Transverse colon (tissue), 4 donors: Measurements from ENCODE around the gene PSMC2. TPM values are rescaled to one million over a fixed set of nuclear protein-coding genes. Genes with fewer than 3 reads are reported as not detected.

Experiments
- DNase-seq: peaks from one replicate; pipeline ENCODE4 v3.0.0-alpha.2; 2019
- H3K27ac ChIP-seq, 4 donors: fragments of 200-600 bp; sonication (generic); 2 replicates each; pipeline ENCODE4 v1.5.1; 2016 to 2018; ENCODE audit warnings: inconsistent platforms in 4 of 4
- H3K27me3 ChIP-seq: fragments of 200-600 bp; sonication (generic); 2 replicates; pipeline ENCODE4 v1.5.1; 2017; ENCODE audit warnings: inconsistent platforms
- H3K36me3 ChIP-seq, 4 donors: fragments of 200-600 bp; sonication (generic); 2 replicates each; pipeline ENCODE4 v1.5.1; 2017 to 2019; ENCODE audit warnings: inconsistent platforms in 4 of 4
- H3K4me1 ChIP-seq, 4 donors: fragments of 200-600 bp; sonication (generic); 2 replicates each; pipeline ENCODE4 v1.5.1; 2017 to 2020; ENCODE audit warnings: inconsistent platforms in 4 of 4
- H3K4me3 ChIP-seq, 4 donors: fragments of 200-600 bp; sonication (generic); 1 replicate in 1 of 4; 2 replicates in 3 of 4; pipeline versions ENCODE4 v1.5.1 to v1.6.1; 2017 to 2019; ENCODE audit warnings: inconsistent platforms in 4 of 4
- H3K9me3 ChIP-seq, 2 donors: fragments of 200-600 bp; sonication (generic); 2 replicates each; pipeline ENCODE4 v1.5.1; 2017 to 2019; ENCODE audit warnings: inconsistent platforms in 2 of 2
- EP300 ChIP-seq: sonication (generic); formaldehyde crosslinking; IDR thresholded peaks from one replicate; pipeline ENCODE4 v1.6.1; 2017; ENCODE audit warnings: antibody characterized with exemption, low read depth
- POLR2A ChIP-seq: fragments of 450-650 bp; IDR thresholded peaks from one replicate; pipeline ENCODE4 v1.6.1; 2016; ENCODE audit warnings: antibody characterized with exemption, mild to moderate bottlenecking, moderate library complexity
- POLR2AphosphoS5 ChIP-seq, 3 donors: sonication (generic); formaldehyde crosslinking; IDR thresholded peaks; one replicate each; pipeline ENCODE4 v1.6.1; 2016; ENCODE audit warnings: antibody characterized with exemption in 3 of 3
- WGBS, 2 donors: methylation state at CpG; one replicate each; pipeline ENCODE4 v1.1.5; 2018; ENCODE audit warnings: low coverage in 1 of 2; 5-methylcytosine and 5-hydroxymethylcytosine counted together
- in situ Hi-C, 4 donors: fragments of 200-750 bp; cut with MboI; loops; one replicate each; pipeline versions ENCODE4 v1.15.0 to v1.15.1; 2017; ENCODE audit warnings: low sequenced_read_pairs in 3 of 4, low pct_ligation_motif_present in 1 of 4, low pct_unique_long_range_greater_than_20kb in 1 of 4
- intact Hi-C: fragments of 100-400 bp; cut with DNase I; formaldehyde crosslinking; loops from one replicate; pipeline ENCODE4 v1.15.1; 2023; ENCODE audit warnings: low total_unique reads
- total RNA-seq, 4 donors: library from RNA; depleted of rRNA; stranded (reverse); fragments of >200 nt; gene quantifications; one replicate each; pipeline ENCODE4 v1.1.0, GENCODE V29; 2016
- TF ChIP-seq, protein P1 (sequence below), 5 experiments: fragments of 200-600 bp in 3 of 5; fragments of 450-650 bp in 2 of 5; sonication (generic) in 3 of 5; IDR thresholded peaks; 1 replicate in 2 of 5; 2 replicates in 3 of 5; pipeline ENCODE4 v1.5.1; 2016 to 2017; ENCODE audit warnings: antibody characterized with exemption in 5 of 5, inconsistent platforms in 3 of 5, mild to moderate bottlenecking in 2 of 5, moderate library complexity in 1 of 5

The PSMC2 gene
- total RNA-seq, 4 donors from 2014 or later, result 5.2 to 88.6 (median 55.7) TPM

DNA sequence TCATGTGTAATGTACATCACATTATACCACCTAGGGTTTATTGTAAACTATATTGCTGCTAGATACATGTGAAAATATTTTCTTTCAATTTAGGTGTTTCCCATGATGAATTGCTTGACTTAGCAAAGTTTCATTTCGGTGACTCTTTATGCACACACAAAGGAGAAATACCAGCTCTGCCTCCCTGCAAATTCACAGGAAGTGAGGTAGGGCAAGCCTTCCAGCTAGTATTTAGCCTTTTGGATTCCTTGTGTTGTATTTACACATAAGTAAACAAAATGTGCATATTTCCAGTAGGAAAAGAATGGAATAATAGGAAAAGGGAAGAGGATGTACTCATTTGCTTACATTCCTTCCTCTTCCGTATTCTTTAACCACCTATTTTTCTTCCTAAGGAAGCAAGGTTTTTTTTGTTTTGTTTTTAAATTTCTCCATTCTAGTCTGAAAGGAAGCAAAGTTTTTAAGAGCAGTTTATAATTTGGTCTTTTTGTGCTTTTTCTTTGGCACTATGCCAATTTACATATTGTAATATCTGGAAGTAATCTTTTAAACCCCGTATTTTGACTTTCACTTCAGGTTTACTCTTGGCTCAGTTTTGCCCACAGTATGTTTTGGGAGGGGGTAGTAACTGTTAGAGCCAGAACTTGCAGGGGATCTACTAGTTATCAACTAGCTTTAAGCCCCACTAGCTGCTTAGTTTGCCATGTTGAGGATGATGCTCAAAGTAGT, 39.8 kb upstream of the PSMC2 start:
- WGBS, 2 donors, result 59 to 72% methylated on average over 3 of the region's 3 CpGs
- Histone ChIP-seq H3K27ac (no peak overlapping the region), H3K4me3 (no peak overlapping the region), H3K9me3 (no peaks in the 10 kb centered on the region), H3K36me3 (peaks cover 0 to 90% (median 43%) of the 10 kb centered on the region in 4 donors), H3K27me3 (no peaks in the 10 kb centered on the region), H3K4me1 (no peaks in the 10 kb centered on the region)
- intact Hi-C loops, result no loop called here
- no peak for TF ChIP-seq POLR2A
- TF ChIP-seq, protein P1, sequence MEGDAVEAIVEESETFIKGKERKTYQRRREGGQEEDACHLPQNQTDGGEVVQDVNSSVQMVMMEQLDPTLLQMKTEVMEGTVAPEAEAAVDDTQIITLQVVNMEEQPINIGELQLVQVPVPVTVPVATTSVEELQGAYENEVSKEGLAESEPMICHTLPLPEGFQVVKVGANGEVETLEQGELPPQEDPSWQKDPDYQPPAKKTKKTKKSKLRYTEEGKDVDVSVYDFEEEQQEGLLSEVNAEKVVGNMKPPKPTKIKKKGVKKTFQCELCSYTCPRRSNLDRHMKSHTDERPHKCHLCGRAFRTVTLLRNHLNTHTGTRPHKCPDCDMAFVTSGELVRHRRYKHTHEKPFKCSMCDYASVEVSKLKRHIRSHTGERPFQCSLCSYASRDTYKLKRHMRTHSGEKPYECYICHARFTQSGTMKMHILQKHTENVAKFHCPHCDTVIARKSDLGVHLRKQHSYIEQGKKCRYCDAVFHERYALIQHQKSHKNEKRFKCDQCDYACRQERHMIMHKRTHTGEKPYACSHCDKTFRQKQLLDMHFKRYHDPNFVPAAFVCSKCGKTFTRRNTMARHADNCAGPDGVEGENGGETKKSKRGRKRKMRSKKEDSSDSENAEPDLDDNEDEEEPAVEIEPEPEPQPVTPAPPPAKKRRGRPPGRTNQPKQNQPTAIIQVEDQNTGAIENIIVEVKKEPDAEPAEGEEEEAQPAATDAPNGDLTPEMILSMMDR (IDR thresholded peaks at IDR 0.05), result no peak
- no peak for TF ChIP-seq POLR2AphosphoS5 (IDR thresholded peaks at IDR 0.05)
- TF ChIP-seq EP300, result no peak
- in situ Hi-C loops, result no loop called here
- no peak for DNase-seq

DNA sequence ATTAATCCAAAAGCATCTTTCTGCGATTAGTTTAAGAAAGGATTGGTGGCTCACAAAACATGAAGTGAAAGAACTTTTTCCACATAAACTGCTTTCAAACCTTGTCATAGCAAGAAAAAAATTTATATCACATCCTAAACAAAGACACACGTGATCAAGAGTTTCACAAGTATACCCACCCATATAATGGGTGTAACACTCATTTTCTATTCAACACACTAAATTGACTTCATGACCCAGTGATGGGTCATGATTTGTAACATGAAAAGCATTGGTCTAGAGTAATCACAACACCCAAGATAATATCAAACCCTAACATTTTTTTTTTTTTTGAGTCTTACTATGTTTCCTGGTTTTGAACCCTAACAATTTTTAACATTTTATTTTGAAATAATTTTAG, 32.6 kb upstream of the PSMC2 start:
- intact Hi-C loops (no loop called here), in situ Hi-C loops (no loop called here)
- no peak overlapping the region for H3K27ac ChIP-seq
- no peak overlapping the region for H3K4me3 ChIP-seq
- H3K4me1 ChIP-seq, result no peaks in the 10 kb centered on the region
- peaks cover 0 to 99% (median 42%) of the 10 kb centered on the region in 4 donors for H3K36me3 ChIP-seq
- 68 to 81% methylated on average over 2 of the region's 2 CpGs for WGBS, 2 donors
- no peaks in the 10 kb centered on the region for H3K9me3 ChIP-seq
- TF ChIP-seq, protein P1 (IDR thresholded peaks at IDR 0.05), result no peak
- TF ChIP-seq POLR2A, result no peak
- TF ChIP-seq EP300, result no peak
- no peak for TF ChIP-seq POLR2AphosphoS5 (IDR thresholded peaks at IDR 0.05)
- no peak for DNase-seq
- no peaks in the 10 kb centered on the region for H3K27me3 ChIP-seq

DNA sequence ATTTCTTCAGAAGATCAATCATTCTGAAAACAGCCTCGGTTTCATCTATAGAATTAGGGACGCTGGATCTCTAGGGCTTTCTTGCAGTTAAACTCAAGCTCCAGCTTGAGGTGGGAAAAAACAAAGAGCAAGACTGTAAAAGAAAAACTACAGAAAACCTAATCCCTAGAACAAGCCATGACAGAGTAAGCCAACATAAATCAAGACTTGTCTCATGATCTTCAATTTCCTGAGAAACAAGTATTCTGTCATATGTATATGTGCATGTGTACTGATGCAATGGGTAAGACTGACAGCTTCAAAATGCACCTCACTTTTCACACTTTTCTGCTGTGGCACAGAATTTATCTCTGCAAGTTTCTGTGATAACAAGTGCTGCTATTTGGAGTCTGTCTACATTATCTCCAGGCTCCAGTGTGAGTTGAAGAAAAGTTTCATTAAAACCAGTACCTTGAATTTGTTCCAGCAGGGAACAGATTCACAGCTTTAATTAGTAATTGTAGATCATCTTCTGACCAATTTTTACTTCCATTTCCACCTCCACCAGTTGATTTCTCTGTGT, 31.0 kb upstream of the PSMC2 start:
- no peak overlapping the region for H3K27ac ChIP-seq
- H3K4me1 ChIP-seq, result no peaks in the 10 kb centered on the region
- peaks cover 0 to 98% (median 40%) of the 10 kb centered on the region in 4 donors for H3K36me3 ChIP-seq
- 86 to 89% methylated on average over 2 of the region's 2 CpGs for WGBS, 2 donors
- no peak overlapping the region for H3K4me3 ChIP-seq
- DNase-seq, result no peak
- TF ChIP-seq POLR2A (no peak), EP300 (no peak), POLR2AphosphoS5 (IDR thresholded peaks at IDR 0.05) (no peak)
- TF ChIP-seq, protein P1 (IDR thresholded peaks at IDR 0.05), result no peak
- H3K27me3 ChIP-seq, result no peaks in the 10 kb centered on the region
- in situ Hi-C loops, result no loop called here
- no peaks in the 10 kb centered on the region for H3K9me3 ChIP-seq
- intact Hi-C loops, result no loop called here

DNA sequence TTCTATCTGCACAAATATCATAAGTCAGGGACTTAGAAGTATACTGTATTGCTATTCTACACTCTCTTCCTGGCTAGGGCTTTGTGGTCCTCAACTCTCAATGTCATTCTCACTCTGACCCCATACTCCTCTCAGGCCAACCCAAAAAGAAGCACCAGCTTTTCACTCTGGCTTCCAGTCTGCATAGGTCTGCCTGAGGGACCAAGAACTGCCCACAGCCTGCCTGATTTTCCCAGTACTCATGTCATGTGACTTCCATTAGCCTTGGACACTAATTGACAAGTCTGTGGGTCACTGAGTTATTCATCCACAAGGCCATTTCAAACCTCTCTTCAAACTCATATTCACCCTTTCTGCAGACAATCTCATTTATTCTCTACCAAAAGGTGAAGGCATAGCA, 30.4 kb upstream of the PSMC2 start:
- no peak overlapping the region for H3K27ac ChIP-seq
- in situ Hi-C loops (no loop called here), intact Hi-C loops (no loop called here)
- H3K36me3 ChIP-seq, result peaks cover 0 to 98% (median 40%) of the 10 kb centered on the region in 4 donors
- H3K4me1 ChIP-seq, result no peaks in the 10 kb centered on the region
- H3K4me3 ChIP-seq, result no peak overlapping the region
- no peak for DNase-seq
- H3K9me3 ChIP-seq, result no peaks in the 10 kb centered on the region
- no peaks in the 10 kb centered on the region for H3K27me3 ChIP-seq
- no peak for TF ChIP-seq POLR2A
- TF ChIP-seq POLR2AphosphoS5 (IDR thresholded peaks at IDR 0.05), result no peak
- TF ChIP-seq, protein P1 (IDR thresholded peaks at IDR 0.05), result no peak
- TF ChIP-seq EP300, result no peak
